K562 (cell line): ENCODE data around the gene ZNF691. TPM values are rescaled to one million over a fixed set of nuclear protein-coding genes. Genes with fewer than 3 reads are reported as not detected.
"Not testable (repeated sequence)": the region's sequence is repeated elsewhere in the genome, so short reads cannot be mapped to it uniquely, and the experiment has no call there.

ENCODE experiments used
- ATAC-seq: fragments of 200-7000 bp; cut with Tn5 transposase; 3 replicates; pipeline ENCODE4 v1.9.1; 2020; ENCODE audit warnings: moderate library complexity
- BruUV-seq: library from RNA; stranded (reverse); fragments of 400-500 nt; replicated peaks from 2 replicates; lab custom pipeline; 2021; lab: Mats Ljungman, UMichigan
- CTCF ChIA-PET: fragments of 300-600 bp; formaldehyde crosslinking; extraction: SDS; loops from one replicate; lab custom pipeline; 2021; ENCODE audit warnings: low intra/inter-chr PET ratio; lab: Yijun Ruan, JAX
- POLR2A ChIA-PET: fragments of 300-600, 350-650 bp; sonication (Branson Sonifier 250); formaldehyde crosslinking; extraction: SDS; loops from one replicate; lab custom pipeline; 2021; ENCODE audit warnings: antibody characterized with exemption, inconsistent platforms; lab: Yijun Ruan, JAX
- DNase-seq, 4 experiments: peaks; one replicate each; pipeline versions ENCODE4 v3.0.0 to v3.0.0-alpha.2; 2011 to 2018; ENCODE audit warnings: low spot score in 3 of 4, mixed read lengths in 3 of 4; ENCODE audit errors: extremely low read depth in 1 of 4
- FAIRE-seq: peaks from 2 replicates; lab custom pipeline; 2011; peaks lifted over from hg19 to GRCh38; lab: Jason Lieb, UNC
- H2AFZ ChIP-seq: 2 replicates; pipeline ENCODE4 v1.6.0; 2011; ENCODE audit warnings: low read depth, low read length, control low read depth, inconsistent platforms
- H3K27ac ChIP-seq: fragments of 200-600 bp; 3 replicates; pipeline ENCODE4 v1.8.0; 2011; ENCODE audit warnings: low read depth, mild to moderate bottlenecking, control low read depth, inconsistent platforms, low read length, moderate library complexity, mixed read lengths; ENCODE audit errors: extremely low read depth
- H3K27me3 ChIP-seq, 2 experiments: fragments of 300-600 bp in 1 of 2; 2 replicates in 1 of 2; 3 replicates in 1 of 2; pipeline versions ENCODE4 v1.6.0 to v1.8.0; 2011; ENCODE audit warnings: inconsistent platforms in 2 of 2, low read length in 2 of 2, mild to moderate bottlenecking in 1 of 2, mixed read lengths in 1 of 2, moderate library complexity in 1 of 2; ENCODE audit not compliant: control insufficient read depth in 2 of 2, insufficient read depth in 2 of 2
- H3K36me3 ChIP-seq: fragments of 300-600 bp; 3 replicates; pipeline ENCODE4 v1.8.0; 2011; ENCODE audit warnings: mild to moderate bottlenecking, low read length, inconsistent platforms; ENCODE audit not compliant: control insufficient read depth, insufficient read depth
- H3K4me1 ChIP-seq, 2 experiments: fragments of 200-600 bp in 1 of 2; replicated peaks in 1 of 2; 2 replicates in 1 of 2; 3 replicates in 1 of 2; pipeline versions ENCODE4 v1.5.1 to v1.8.0; 2011; ENCODE audit warnings: inconsistent platforms in 2 of 2, low read length in 2 of 2, mild to moderate bottlenecking in 1 of 2, mixed read lengths in 1 of 2, moderate library complexity in 1 of 2; ENCODE audit not compliant: control insufficient read depth in 2 of 2, insufficient read depth in 2 of 2
- H3K4me2 ChIP-seq: 2 replicates; pipeline ENCODE4 v1.6.1; 2011; ENCODE audit warnings: low read length, control low read depth, inconsistent platforms, mixed read lengths; ENCODE audit not compliant: insufficient read depth
- H3K4me3 ChIP-seq: fragments of 200-600 bp; sonication (generic), shearing (Covaris generic); 2 replicates; pipeline ENCODE4 v1.5.1; 2016; ENCODE audit warnings: control low read depth, inconsistent platforms
- H3K79me2 ChIP-seq: fragments of 200-600 bp; 3 replicates; pipeline ENCODE4 v1.8.0; 2011; ENCODE audit warnings: low read length, inconsistent platforms; ENCODE audit not compliant: control insufficient read depth, insufficient read depth
- H3K9ac ChIP-seq, 2 experiments: 2 replicates each; pipeline versions ENCODE4 v1.6.0 to v1.6.1; 2011; ENCODE audit warnings: low read depth in 2 of 2, low read length in 2 of 2, control low read depth in 1 of 2, inconsistent platforms in 1 of 2, mild to moderate bottlenecking in 1 of 2, mixed read lengths in 1 of 2; ENCODE audit not compliant: insufficient read depth in 1 of 2
- H3K9me1 ChIP-seq: one replicate; pipeline ENCODE4 v1.6.0; 2011; ENCODE audit warnings: inconsistent platforms, mild to moderate bottlenecking, low read length, moderate library complexity; ENCODE audit not compliant: control insufficient read depth, insufficient read depth
- H3K9me3 ChIP-seq: replicated peaks from 2 replicates; pipeline ENCODE4 v1.5.1; 2011; ENCODE audit warnings: low read depth, low read length, inconsistent platforms; ENCODE audit not compliant: control insufficient read depth, insufficient read depth
- H4K20me1 ChIP-seq: replicated peaks from 2 replicates; pipeline ENCODE4 v1.6.1; 2011; ENCODE audit warnings: low read length, inconsistent platforms, mixed read lengths; ENCODE audit not compliant: control insufficient read depth, insufficient read depth
- CBFA2T2 ChIP-seq: fragments of 450-650 bp; conservative IDR thresholded peaks from 2 replicates; pipeline ENCODE4 v1.6.1; 2017; ENCODE audit warnings: mild to moderate bottlenecking
- RAD51 ChIP-seq: fragments of 450-650 bp; IDR thresholded peaks from 2 replicates; pipeline ENCODE4 v1.7.1; 2016; ENCODE audit warnings: low read depth, mild to moderate bottlenecking, borderline replicate concordance
- TFE3 ChIP-seq: fragments of 450-650 bp; formaldehyde crosslinking; IDR thresholded peaks from 2 replicates; pipeline ENCODE4 v1.4.0; 2020; ENCODE audit warnings: mild to moderate bottlenecking, mixed read lengths
- USF1 ChIP-seq: sonication (generic); formaldehyde crosslinking; IDR thresholded peaks from 2 replicates; pipeline ENCODE4 v1.9.0; 2022; ENCODE audit warnings: mild to moderate bottlenecking, missing genetic modification reagents
- WGBS: fragments of 100-300 bp; shearing (Covaris generic); methylation state at CpG from one replicate; pipeline ENCODE4 v1.1.6; 2016; ENCODE audit warnings: low coverage, mixed read lengths; ENCODE audit not compliant: insufficient coverage; ENCODE audit errors: missing lambda C conversion rate; 5-methylcytosine and 5-hydroxymethylcytosine counted together
- in situ Hi-C: fragments of 300-500 bp; cut with MboI; formaldehyde crosslinking; loops from 4 replicates; pipeline ENCODE4 v1.15.0; 2018; ENCODE audit warnings: inconsistent platforms, mixed read lengths
- intact Hi-C: fragments of 100-400 bp; cut with micrococcal nuclease; formaldehyde crosslinking; loops from 2 replicates; pipeline ENCODE4 v1.14.2; 2022
- polyA plus RNA-seq, 8 experiments: library from polyadenylated mRNA; depleted of rRNA in 4 of 8; stranded (reverse) in 5 of 8; unstranded in 3 of 8; fragments of >200 nt; fragmentation: Nextera tagmentation in 2 of 8; fragmentation: Illumina TruSeq in 1 of 8; extraction: Ambion mirVana in 2 of 8; extraction: Trizol in 1 of 8; gene quantifications; 2 replicates each; pipeline versions ENCODE4 v1.2.1 to v1.2.3, GENCODE V29; 2011 to 2014; ENCODE audit warnings: inconsistent platforms in 1 of 8, missing spikeins in 1 of 8
- total RNA-seq, 7 experiments: library from RNA; depleted of rRNA in 6 of 7; stranded (reverse); fragments of >200 nt in 6 of 7; fragmentation: Illumina TruSeq in 2 of 7; extraction: Trizol in 2 of 7; gene quantifications; 2 replicates each; pipeline versions ENCODE4 v1.2.1 to v1.2.3, GENCODE V29; 2011 to 2021; ENCODE audit warnings: low replicate concordance in 1 of 7

ZNF691 gene
- total and polyA plus RNA-seq, 9 of the 15 experiments (the other 6 are each of a cell fraction or from before 2014, with no cell fraction given), result 10.7 to 30.4 (median 14.8) TPM

- intact Hi-C loops, FAIRE-seq, H3K9ac ChIP-seq, H3K27ac ChIP-seq, H3K9me1 ChIP-seq, POLR2A ChIA-PET, DNase-seq, H3K4me2 ChIP-seq, H4K20me1 ChIP-seq, ATAC-seq, BruUV-seq, H3K9me3 ChIP-seq, H3K36me3 ChIP-seq, H3K27me3 ChIP-seq, H2AFZ ChIP-seq, H3K4me3 ChIP-seq, in situ Hi-C loops, H3K4me1 ChIP-seq, H3K79me2 ChIP-seq: not testable (repeated sequence)
- 0 out of 2 replicates have a peak, but pooled peaks have one; percentile 6 for TF ChIP-seq USF1
- peak; percentile 77 for TF ChIP-seq RAD51
- TF ChIP-seq CBFA2T2, result peak; percentile 45; the same call in 1 of the 2 replicates
- TF ChIP-seq TFE3 (CRISPR knock-in tag), result peak; percentile 86
- 11% methylated on average over 2 of the region's 2 CpGs for WGBS
- CTCF ChIA-PET, result interaction anchor here (0.6 kb wide), 1 partner anchor 44 kb away, joined by 3 read pairs; no protein-coding TSS in a partner anchor
Measured at GRCh38 chr1:42869254-42869653, 22.8 kb downstream of the ZNF691 start.

- H2AFZ ChIP-seq, DNase-seq, H3K79me2 ChIP-seq, H3K9me1 ChIP-seq, ATAC-seq, H3K27ac ChIP-seq, H3K27me3 ChIP-seq, in situ Hi-C loops, FAIRE-seq, H3K36me3 ChIP-seq, H3K9me3 ChIP-seq, H3K9ac ChIP-seq, CTCF ChIA-PET, BruUV-seq, H3K4me3 ChIP-seq, H3K4me2 ChIP-seq, intact Hi-C loops, H3K4me1 ChIP-seq, POLR2A ChIA-PET, H4K20me1 ChIP-seq: not testable (repeated sequence)
- WGBS, result 2% methylated on average over 2 of the region's 2 CpGs
Measured at GRCh38 chr1:42869751-42870150, 23.3 kb downstream of the ZNF691 start.
